ENCODE results near the gene MMD. TPM values are rescaled to one million over a fixed set of nuclear protein-coding genes. Genes with fewer than 3 reads are reported as not detected.
A peak's percentile ranks its signal among the peaks of the same experiment; 100 is the strongest.

The MMD gene
- total RNA-seq, 1 donor from 2014 or later: 48.5 TPM

DNA sequence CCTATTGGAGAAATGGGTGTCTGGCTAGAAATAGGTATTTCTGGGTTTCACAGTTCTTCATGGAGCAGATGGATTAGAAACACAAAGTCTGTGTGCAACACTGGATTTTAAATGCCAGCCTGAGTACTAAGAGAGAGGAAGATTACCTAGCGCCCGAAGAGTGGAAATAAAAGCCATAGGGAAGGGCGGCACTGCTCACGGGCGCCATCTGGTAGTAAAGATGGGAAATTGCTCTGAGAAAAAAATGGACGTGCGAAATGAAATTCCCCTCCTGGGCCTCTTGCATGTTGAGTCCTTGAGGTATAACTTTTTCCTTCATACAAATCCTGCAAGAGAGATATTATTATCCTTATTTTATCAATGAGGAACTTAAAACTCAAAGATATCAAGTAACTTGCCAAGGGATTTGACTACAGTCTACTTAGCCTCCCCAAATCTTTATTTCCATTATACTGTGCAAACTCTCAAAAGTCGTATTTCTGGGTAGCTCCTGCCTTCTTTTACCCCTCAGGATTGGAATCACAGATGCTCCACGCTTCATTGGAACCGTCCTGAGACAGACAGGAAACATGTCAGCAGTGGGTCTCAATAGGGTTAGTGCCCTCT is 72.8 kb downstream of the MMD start:
- H3K27ac Mint-ChIP-seq (ENCODE audit: unreplicated experiment): no peak overlapping the region
- TF ChIP-seq, protein P1, sequence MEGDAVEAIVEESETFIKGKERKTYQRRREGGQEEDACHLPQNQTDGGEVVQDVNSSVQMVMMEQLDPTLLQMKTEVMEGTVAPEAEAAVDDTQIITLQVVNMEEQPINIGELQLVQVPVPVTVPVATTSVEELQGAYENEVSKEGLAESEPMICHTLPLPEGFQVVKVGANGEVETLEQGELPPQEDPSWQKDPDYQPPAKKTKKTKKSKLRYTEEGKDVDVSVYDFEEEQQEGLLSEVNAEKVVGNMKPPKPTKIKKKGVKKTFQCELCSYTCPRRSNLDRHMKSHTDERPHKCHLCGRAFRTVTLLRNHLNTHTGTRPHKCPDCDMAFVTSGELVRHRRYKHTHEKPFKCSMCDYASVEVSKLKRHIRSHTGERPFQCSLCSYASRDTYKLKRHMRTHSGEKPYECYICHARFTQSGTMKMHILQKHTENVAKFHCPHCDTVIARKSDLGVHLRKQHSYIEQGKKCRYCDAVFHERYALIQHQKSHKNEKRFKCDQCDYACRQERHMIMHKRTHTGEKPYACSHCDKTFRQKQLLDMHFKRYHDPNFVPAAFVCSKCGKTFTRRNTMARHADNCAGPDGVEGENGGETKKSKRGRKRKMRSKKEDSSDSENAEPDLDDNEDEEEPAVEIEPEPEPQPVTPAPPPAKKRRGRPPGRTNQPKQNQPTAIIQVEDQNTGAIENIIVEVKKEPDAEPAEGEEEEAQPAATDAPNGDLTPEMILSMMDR (IDR thresholded peaks at IDR 0.05; ENCODE audit: unreplicated experiment): peak; percentile 76
- H3K4me1 Mint-ChIP-seq (ENCODE audit: unreplicated experiment): no peaks in the 10 kb centered on the region
- peaks cover 4% of the 10 kb centered on the region for H3K27me3 Mint-ChIP-seq (ENCODE audit: unreplicated experiment)
- H3K4me3 Mint-ChIP-seq (ENCODE audit: unreplicated experiment): no peak overlapping the region
- no peaks in the 10 kb centered on the region for H3K9me3 Mint-ChIP-seq (ENCODE audit: unreplicated experiment)
- peak; percentile 42 for DNase-seq (ENCODE audit: low spot score)
- H3K36me3 Mint-ChIP-seq (ENCODE audit: low read depth, unreplicated experiment): no peaks in the 10 kb centered on the region

DNA sequence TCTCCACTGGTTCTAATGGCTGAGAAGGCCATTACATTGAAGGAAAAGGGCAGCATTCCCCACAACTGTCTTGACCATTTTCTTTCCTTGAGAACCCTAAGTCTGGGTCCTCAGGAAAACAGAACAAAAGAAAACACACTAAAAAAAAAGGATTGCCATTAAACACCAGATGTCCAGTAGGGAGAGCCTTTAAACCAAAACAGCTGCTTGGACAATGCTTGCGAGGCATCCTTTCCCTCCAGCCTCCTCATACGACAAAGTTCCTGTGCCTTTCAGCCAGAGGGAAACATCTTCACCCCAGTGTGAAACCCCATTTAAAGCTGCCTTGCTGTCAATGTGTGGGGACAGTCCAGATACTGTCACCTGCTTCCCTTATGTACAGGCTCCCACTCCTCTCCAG is 74.3 kb downstream of the MMD start:
- no peak for DNase-seq (ENCODE audit: low spot score)
- Mint-ChIP-seq H3K4me1 (ENCODE audit: unreplicated experiment) (no peaks in the 10 kb centered on the region), H3K27me3 (ENCODE audit: unreplicated experiment) (peaks cover 4% of the 10 kb centered on the region), H3K36me3 (ENCODE audit: low read depth, unreplicated experiment) (no peaks in the 10 kb centered on the region), H3K4me3 (ENCODE audit: unreplicated experiment) (no peak overlapping the region), H3K27ac (ENCODE audit: unreplicated experiment) (no peak overlapping the region), H3K9me3 (ENCODE audit: unreplicated experiment) (no peaks in the 10 kb centered on the region)
- TF ChIP-seq, protein P1 (IDR thresholded peaks at IDR 0.05; ENCODE audit: unreplicated experiment): no peak

DNA sequence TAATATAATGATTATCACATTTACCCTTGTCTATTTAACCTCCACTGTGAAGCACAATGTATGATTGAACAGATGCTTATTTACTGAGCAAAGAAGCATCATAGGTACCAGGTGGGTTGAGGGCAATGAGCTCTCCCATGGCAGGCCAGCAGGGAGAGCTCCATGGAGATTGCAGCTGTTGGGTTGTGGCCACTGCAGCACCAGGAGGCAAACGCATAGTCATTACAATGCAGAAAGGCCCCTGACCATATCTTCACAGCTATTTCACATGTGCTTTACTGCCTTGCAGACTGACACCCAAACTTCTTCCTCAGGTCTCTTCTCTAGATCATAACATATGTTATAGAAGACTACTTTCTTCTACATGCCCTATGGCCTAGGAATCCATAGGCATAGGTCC is 75.0 kb downstream of the MMD start:
- TF ChIP-seq, protein P1 (IDR thresholded peaks at IDR 0.05; ENCODE audit: unreplicated experiment): no peak
- Mint-ChIP-seq H3K9me3 (ENCODE audit: unreplicated experiment) (no peaks in the 10 kb centered on the region), H3K27ac (ENCODE audit: unreplicated experiment) (no peak overlapping the region), H3K4me1 (ENCODE audit: unreplicated experiment) (no peaks in the 10 kb centered on the region), H3K4me3 (ENCODE audit: unreplicated experiment) (no peak overlapping the region), H3K36me3 (ENCODE audit: low read depth, unreplicated experiment) (no peaks in the 10 kb centered on the region), H3K27me3 (ENCODE audit: unreplicated experiment) (peaks cover 4% of the 10 kb centered on the region)
- DNase-seq (ENCODE audit: low spot score): no peak

DNA sequence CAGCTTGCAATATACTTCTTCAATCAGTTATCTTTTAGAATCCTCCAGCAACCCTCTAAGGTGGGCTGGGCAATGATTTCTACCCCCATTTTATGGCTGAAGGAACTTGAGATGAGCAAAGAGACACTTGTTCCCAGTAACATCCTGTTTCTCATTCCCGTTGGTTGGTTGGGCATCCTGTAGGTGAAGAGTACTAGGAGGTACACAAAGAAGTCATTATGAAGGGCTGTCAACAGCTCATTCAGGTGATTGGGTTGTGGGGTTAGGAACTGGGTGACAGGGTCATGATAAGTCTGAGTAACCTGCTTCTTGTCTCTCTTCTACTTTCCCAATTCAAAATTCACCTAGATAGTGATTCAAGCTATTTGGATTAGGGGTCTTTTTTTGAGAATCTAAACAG is 76.5 kb downstream of the MMD start:
- no peak overlapping the region for H3K27ac Mint-ChIP-seq (ENCODE audit: unreplicated experiment)
- H3K4me1 Mint-ChIP-seq (ENCODE audit: unreplicated experiment): peaks cover 1% of the 10 kb centered on the region
- TF ChIP-seq, protein P1 (IDR thresholded peaks at IDR 0.05; ENCODE audit: unreplicated experiment): no peak
- H3K9me3 Mint-ChIP-seq (ENCODE audit: unreplicated experiment): no peaks in the 10 kb centered on the region
- H3K4me3 Mint-ChIP-seq (ENCODE audit: unreplicated experiment): no peak overlapping the region
- peaks cover 4% of the 10 kb centered on the region for H3K27me3 Mint-ChIP-seq (ENCODE audit: unreplicated experiment)
- no peaks in the 10 kb centered on the region for H3K36me3 Mint-ChIP-seq (ENCODE audit: low read depth, unreplicated experiment)
- no peak for DNase-seq (ENCODE audit: low spot score)

DNA sequence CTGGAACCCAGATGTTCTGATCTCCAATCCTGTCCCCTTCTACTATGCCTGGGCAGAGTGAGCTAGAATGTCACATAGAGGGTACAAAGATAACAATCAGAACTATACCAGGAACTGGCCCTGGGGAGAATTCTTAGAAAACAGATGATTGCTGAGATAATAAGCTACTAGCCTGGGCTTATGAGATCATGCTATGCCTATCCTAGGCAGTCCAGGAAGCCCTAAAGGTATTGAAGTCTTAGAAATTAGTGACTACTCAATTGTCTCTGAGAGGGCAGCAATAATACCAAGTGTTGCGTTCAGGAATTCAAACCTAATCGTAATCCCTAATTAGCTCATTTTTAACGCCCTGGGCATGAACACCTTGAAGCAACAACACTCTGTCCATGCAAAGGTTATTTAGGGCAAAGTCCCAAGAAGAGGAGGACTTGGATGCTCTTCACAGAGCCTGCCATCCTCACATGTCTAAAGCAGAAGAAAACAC is 77.1 kb downstream of the MMD start:
- TF ChIP-seq, protein P1 (IDR thresholded peaks at IDR 0.05; ENCODE audit: unreplicated experiment): no peak
- Mint-ChIP-seq H3K9me3 (ENCODE audit: unreplicated experiment) (no peaks in the 10 kb centered on the region), H3K27me3 (ENCODE audit: unreplicated experiment) (peaks cover 10% of the 10 kb centered on the region), H3K4me1 (ENCODE audit: unreplicated experiment) (peaks cover 4% of the 10 kb centered on the region), H3K4me3 (ENCODE audit: unreplicated experiment) (no peak overlapping the region), H3K36me3 (ENCODE audit: low read depth, unreplicated experiment) (no peaks in the 10 kb centered on the region), H3K27ac (ENCODE audit: unreplicated experiment) (no peak overlapping the region)
- no peak for DNase-seq (ENCODE audit: low spot score)

Measured in endothelial cell (in vitro differentiated cells).